ENCODE data around the gene DNAH3.

GRCh38 chr16:20903116-20903898 lies 247.3 kb downstream of the DNAH3 start:
- TF ChIP-seq POLR2AphosphoS5 (IDR thresholded peaks at IDR 0.05; ENCODE audit: low read depth, low read length) (no peak), TAF1 (IDR thresholded peaks at IDR 0.05; ENCODE audit: borderline replicate concordance, insufficient read depth, low read length) (no peak), FOXP2 (optimal IDR thresholded peaks at IDR 0.05; ENCODE audit: borderline replicate concordance, extremely low read depth, extremely low read length, insufficient read depth) (no peak), REST (IDR thresholded peaks at IDR 0.05; ENCODE audit: insufficient read depth in 1 of 2, low read depth in 2 of 2, low read length in 2 of 2) (no peak)
